Stimulated activated CD8-positive, alpha-beta memory T cell treated with anti-CD3 and anti-CD28 coated beads, Interleukin-15, amount 100 ng/mL, for 1 hour (primary cell): ENCODE measurements around the gene LRRC41.
"Not testable (repeated sequence)": the region's sequence is repeated elsewhere in the genome, so short reads cannot be mapped to it uniquely, and the experiment has no call there.

ENCODE experiments used
- DNase-seq: peaks from one replicate; pipeline ENCODE4 v3.0.0-alpha.2; 2020; ENCODE audit warnings: low read depth

Gene LRRC41

DNA sequence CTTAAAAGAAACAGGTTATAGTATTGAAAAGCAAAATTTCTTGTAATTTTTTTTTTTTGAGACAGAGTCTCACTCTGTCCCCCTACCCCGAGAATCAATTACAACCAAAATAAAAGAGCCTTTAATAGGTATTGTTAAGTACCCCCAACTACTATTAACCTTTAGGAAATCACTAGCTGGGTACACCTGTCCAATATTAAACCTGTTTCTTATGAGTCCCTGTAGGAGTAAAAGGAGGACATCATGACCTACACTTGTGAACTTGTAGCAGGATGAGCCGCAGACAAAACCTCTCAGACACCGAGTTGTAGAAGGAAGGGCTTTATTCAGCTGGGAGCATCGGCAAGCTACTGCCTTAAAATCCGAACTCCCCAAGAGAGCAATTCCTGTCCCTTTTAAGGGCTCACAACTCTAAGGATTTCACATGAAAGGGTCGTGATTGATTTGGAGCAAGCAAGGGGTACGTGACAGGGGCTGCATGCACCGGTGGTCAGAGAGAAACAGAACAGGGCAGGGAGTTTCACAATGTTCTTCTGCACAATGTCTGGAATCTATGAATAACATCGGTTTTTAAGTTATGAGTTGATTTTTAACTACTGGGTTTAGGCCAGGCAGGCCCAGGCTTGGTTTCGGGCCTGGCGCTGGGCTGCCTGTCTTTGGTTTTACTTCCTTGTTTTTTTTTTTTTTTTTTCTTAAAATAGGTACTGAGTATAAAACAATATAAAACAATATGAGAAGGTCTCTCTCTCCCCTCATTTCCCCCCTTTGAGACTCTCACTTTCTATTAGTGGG lies 22.1 kb upstream of the LRRC41 start:
- not testable (repeated sequence) for DNase-seq

DNA sequence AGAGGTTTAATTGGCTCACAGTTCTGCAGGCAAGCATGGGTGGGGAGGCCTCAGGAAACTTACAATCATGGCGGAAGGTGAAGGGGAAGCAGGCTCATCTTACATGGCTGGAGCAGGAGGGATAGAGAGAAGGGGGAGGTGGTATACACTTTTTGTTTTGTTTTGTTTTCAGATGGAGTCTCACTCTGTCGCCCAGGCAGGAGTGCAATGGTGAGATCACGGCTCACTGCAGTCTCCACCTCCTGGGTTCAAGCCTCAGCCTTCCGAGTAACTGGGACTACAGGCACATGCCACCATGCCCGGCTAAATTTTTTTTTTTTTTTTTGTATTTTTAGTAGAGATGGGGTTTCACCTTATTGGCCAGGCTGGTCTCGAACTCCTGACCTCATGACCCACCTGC lies 18.8 kb upstream of the LRRC41 start:
- DNase-seq = not testable (repeated sequence)

DNA sequence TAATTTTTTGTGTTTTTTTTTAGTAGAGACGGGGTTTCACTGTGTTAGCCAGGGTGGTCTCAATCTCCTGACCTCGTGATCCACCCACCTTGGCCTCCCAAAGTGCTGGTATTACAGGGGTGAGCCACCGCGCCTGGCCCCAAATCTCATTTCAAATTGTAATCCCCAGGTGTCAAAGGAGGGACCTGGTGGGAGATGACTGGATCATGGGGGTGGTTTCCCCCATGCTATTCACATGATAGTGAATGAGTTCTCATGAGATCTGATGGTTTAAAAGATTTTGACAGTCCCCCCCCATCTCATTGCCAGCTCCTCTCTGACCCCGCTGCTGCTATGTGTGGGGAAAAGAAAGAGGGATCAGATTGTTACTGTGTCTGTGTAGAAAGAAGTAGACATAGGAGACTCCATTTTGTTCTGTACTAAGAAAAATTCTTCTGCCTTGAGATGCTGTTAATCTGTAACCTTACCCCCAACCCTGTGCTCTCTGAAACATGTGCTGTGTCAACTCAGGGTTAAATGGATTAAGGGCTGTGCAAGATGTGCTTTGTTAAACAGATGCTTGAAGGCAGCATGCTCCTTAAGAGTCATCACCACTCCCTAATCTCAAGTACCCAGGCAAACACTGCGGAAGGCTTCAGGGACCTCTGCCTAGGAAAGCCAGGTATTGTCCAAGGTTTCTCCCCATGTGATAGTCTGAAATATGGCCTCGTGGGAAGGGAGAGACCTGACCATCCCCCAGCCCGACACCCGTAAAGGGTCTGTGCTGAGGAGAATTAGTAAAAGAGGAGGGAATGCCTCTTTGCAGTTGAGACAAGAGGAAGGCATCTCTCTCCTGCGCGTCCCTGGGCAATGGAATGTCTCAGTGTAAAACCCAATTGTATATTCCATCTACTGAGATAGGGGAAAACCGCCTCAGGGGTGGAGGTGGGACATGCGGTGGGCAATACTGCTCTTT lies 16.8 kb upstream of the LRRC41 start:
- DNase-seq = not testable (repeated sequence)

DNA sequence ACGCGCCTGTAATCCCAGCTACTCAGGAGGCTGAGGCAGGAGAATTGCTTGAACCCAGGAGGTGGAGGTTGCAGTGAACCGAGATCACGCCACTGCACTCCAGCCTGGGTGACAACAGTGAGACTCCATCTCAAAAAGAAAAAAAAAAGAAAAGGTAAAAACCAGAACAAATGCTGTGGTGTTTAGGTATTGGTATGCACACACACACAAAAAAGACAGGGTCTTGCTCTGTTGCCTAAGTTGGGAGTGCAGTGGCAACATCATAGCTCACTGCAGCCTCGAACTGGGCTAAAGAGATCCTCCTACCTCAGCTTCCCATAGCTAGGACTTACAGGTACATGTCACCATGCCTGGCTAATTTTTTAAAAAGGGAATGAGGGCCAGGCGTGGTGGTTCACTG lies 15.9 kb upstream of the LRRC41 start:
- not testable (repeated sequence) for DNase-seq

DNA sequence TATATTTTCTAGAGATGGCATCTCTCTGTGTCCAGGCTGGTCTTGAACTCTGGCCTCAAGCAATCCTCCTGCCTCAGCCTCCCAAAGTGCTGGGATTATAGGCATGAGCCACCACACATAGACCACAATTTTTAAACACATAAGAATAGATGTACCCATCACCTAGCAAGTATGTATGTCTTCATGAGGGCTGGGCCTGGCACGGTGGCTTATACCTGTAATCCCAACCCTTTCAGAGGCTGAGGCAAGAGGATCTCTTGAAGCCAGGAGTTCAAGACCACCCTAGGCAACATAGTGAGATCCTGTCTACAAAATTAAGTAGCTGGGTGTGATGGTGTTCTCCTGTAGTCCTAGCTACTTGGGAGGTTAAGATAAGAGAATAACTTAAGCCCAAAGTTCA lies 13.9 kb upstream of the LRRC41 start:
- DNase-seq = no peak

DNA sequence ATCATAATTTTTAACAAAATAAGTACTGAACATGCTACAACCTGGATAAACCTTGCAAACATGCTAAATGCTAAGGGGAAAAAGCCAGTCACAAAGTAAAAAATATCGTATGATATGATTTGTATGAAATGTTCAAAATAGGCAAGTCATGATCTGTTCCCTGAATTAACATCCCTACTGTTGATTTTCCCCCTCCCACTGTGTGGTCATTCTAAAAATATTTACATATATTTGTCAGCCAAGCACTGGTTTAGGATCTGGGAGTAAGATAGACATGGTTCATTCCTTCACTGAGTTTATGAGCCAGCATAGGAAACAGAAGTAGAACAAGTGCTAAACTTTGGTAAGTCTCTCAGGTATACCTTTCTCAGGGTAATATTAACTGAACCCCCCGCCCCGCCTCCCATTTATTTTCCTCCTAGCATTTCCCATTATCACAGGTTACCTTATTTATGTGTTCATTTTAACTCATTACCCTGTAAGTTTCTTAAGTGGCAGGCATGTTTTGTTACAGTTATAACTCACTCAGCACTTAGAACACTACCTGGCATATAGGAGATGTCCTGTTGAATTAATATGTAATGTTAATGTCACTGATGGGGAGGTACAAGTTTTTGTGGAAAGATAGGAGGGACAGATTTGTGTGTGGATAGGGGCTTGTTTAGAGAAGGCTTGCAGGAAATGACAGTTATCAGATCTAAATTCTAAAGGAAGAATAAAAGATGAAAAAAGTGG lies 12.4 kb upstream of the LRRC41 start:
- DNase-seq = no peak

DNA sequence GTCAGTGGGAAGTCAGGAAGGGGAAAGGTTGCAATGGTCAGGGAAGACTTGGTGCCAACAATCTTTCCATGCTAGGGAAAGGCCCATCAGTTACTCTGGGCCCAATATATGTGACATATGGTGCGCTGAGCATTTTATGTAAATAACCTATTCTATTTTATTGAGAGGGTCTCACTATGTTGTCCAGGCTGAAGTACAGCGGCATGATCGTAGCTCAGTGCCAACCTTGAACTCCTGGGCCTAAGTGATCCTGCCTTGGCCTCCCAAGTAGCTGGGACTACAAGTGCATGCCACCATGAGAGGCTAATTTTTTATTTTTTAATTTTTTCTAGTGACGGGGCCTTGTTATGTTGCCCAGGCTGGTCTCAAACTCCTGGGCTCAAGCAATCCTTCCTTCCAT lies 6.9 kb upstream of the LRRC41 start:
- DNase-seq = no peak

DNA sequence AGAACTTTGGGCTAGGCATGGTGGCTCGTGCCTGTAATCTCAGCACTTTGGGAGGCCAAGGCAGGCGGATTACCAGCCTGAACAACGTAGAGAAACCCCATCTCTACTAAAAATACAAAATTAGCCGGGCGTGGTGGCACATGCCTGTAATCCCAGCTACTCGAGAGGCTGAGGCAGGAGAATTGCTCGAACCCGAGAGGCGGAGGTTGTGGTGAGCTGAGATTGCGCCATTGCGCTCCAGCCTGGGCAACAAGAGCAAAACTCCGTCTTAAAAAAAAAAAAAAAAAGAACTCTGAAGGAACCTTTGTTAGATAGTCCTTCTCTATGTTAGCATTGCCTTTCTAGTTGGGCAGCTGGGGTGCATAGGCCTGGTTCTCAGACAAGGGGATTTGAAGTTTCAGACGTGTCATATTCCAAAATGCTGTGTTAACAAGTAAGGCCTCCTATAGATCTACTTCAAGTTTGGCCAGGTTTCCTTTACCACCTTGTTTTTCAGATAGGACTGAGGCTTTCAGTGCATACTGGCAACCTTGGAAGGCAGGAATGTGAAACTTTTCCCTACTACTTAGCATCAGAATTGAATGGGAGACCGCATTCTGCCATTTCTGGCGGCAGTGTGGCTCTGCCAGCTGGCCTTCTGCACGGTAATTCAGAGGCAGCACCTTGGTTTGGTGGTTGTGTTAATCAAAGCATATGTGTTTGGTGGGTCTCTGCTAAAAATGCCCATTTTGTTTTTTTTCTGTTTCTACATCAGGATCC lies 6.2 kb upstream of the LRRC41 start:
- DNase-seq = no peak

DNA sequence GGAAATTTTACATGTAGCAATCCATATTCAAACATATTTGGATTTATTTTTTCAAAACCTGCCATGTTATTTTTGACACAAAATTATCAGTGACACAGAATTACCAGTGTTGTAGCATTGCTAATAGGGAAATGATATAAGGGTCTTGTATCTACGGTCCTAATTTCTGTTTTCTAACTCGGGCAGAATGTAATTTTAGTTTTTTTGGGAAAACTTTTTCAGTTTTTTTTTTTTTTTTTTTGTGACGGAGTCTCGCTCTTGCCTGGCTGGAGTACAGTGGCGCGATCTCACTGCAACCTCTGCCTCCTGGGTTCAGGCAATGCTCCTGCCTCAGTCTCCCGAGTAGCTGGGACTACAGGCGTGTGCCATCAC lies 2.7 kb upstream of the LRRC41 start:
- DNase-seq = no peak

DNA sequence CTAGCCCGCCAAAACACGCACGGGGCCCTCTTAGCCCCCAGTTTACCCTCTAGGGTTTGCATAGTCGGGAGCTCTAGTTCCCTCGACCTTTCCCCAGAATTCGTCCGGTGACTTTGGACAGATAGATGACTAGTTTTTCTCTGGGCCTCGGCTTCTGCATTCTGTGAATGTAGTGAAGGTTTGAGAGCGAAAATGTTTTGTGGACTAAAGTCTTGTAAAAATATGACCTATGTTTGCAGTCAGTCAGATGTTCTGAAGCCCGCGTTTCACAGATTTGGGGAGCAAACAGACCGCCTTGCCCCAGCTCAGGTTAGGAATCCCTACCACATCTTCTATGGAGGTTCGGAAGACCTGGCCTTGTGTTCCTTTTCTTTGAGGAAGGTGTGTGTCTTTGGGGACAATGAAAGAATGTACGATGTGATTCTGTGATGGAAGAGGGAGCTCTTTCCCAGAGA lies 483 bp upstream of the LRRC41 start:
- DNase-seq = no peak

DNA sequence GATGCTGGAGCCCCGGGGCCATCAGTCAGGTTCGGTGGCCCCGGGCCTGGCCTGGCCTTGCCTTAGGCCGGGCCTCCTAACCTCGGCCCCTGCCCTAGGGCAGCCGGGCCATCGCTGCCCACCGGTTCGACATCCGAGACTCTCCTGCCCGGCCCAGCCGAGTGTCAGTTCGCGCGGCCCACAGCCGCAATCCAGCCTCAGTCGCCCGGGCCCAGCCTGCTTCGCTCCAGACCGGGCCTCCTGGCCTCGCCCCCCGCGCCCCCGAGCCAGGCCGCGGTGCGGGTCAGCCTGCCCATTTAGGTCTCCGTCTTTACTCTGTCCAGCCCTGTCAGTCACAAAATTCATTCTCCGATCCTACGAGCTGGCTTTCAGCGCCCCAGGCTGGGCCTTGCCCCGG lies 777 bp downstream of the LRRC41 start:
- DNase-seq = no peak

DNA sequence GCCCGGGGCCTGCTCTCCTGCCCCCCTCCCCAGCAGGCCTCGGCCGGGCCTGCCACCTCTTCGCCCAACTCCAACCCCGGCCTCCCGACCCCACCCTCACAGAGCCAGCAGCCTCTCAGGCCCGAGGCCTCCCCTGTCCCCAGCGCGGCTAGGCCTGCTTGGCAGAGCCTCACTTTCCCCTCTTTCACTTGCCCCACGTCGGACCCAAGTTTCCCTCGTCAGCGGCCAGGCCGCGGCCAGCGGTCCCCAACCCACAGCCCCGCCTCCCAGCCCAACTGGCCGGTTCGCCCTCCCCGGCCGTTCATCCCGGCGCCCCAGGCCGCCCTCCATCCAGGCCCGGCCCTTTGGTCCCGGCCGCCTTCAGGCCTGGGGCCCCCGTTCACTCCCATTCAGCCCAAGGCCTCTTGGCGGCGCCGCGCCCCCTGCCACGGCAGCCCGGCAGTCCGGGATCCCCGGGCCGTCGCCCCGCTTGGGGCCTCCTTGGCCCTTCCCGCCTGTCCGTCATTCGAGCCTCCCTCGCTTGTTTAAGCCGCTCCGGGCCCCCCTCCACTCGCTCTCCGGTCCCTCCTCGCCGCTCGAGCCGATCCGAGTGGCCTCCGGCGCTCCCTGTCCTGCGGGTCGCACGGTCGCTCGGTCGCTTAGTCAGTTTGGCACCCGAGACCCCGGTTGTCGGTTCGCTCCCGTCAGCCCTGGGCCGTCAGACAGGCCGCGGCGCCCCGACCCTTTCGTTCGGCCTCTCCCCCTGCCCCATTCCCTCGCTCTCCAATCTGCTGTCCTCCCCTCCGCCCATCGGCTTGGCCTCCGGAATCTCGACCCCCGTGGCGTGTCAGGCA lies 1.4 kb downstream of the LRRC41 start:
- peak; percentile 16 for DNase-seq

DNA sequence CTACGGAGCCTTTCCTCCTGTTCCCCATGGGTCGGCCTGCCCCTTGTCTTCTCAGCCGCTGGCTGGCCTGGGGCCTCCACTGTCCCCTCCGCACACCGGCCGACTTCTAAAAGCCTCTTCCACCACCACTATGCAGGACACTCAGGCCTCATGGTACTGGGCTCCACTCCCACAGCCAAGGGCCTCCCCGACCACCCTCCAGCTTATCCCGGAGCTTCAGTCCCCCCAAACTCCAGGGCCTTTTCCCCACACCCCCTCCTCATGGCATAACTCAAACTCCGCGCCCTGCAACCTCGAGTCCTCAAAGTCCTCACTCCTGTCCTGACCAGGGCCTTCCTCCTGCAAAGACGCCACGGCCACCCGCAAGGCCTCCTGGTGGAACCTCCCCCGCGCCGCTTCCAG lies 2.0 kb downstream of the LRRC41 start:
- no peak for DNase-seq

DNA sequence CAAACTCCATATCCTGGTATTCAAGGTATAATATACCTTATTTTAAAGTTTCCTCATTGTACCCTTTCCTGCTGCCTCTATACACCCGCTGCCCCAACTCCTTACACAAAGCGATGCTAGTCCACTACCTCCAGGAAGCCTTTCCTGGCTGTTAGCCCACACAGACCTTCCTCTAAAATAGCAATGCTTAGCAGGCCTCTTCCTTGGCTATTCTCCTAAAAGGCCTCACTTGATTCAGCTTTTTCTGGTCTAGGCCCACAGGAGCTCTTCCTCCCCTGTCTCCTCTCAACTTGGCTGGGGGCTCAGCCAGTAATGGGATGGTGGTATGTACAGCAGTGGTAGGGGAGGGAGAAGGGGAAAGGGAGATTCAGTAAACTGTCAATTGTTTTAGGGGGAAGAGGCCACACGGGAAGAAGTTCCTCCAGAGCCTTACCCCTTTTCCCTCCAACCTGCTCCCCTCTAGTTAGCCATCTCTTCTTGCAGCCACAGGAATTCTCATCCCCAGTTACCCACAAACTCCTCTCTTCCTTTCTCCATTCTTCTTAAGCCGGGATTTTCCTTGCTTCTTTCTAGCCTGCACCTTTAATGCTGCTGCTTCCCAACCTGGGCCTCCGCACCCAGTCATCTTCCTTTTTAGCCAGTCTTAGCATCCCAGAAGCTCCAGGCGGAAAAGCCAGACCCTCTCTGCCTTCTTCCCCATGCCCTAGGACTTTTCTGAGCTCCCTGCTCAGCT lies 2.6 kb downstream of the LRRC41 start:
- DNase-seq = no peak

DNA sequence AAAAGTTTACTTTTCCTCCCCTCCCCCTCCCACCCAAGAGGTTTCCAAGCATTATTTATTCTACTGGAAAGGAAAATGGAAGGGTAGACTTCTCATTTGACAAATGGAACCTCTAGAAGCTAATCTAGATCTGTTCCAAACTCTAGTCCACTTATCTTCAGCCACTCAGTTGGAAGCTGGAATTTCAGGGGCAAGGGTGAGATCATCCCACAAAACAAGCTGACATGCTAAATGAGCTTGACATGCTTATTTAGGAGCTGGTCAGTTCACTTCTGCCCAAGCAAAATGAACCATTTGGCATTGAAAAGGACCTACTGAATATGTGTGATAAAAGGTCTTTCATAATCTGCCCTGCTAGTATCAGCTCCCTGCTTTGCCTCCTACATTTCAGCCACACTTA lies 5.0 kb downstream of the LRRC41 start:
- DNase-seq = no peak

DNA sequence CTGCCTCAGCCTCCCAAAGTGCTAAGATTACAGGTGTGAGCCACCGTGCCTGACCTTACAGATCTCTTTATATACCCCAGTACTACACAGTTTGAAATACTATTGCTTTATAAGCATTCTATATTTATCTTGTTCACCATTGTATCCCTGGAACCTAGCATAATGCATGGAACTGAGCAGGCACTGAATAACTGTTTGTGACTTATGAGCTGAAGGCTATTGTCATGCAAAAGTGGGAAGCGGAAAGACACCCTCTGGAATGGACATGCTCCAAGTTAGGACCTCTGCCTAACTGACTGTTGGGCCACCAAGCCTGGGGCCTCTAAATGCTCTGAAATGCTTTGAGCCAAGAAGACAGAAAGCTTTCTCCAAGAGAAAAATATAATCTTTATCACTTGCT lies 8.1 kb downstream of the LRRC41 start:
- no peak for DNase-seq

DNA sequence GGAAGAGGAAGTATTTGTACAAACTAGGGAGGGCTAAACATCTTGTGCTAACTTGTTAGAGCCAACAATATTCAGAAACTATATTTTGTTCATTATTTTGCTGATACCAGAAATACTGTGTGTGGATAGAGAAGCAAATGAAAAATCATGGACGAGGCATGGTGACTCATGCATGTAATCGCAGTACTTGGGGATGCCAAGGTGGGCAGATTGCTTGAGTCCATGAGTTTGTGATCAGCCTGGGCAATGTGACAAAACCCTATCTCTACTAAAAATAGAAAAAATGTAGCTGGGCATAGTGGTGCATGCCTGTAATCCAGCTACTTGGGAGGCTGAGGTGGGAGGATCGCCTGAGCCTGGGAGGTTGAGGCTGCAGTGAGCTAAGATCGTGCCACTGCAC lies 13.4 kb downstream of the LRRC41 start:
- no peak for DNase-seq

DNA sequence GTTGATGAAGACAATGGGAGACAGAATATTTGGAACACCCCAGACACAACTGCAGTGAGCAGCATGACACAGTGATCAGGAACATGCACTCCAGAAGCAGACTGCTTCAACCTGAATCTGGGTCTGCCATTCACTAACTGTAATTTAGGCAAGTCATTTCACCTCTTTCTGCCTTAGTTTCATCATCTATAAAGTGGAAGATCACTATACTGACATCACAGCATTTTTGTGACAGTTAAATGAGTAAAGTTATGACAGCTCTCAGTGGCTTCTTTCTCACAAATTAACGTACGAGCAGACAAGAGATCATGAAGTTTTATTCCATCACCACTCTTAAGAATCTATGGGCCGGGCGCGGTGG lies 14.3 kb downstream of the LRRC41 start:
- DNase-seq = no peak

DNA sequence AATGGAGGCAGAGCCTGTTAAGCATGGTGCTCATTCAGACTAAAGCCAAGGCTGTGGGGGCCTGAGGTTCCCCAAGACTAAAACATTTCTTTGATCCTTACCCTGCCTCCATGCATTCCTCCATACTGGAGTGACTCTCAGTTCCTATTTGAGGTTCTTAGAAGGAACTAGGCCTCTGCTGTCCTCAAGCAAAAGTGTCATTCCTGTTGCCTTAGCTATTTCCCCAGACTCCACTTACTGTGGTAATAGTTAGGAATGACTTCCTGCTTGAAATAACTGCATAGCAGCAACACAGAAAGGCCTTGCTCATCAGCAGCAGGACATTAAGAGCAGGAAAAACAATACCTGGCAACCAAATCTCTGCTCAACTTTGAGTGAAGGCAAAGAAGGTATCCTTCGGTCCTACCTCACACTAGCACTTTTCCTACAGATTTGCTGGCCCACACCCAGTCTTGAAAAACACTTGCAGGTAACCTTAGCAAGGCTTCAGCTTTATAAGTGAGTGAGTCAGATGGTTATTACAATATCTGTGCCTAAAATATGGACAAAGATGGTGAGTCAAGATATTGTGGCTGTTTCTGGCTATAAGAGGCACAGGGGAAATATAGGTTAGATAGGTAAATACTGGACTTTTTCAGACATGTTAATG lies 14.8 kb downstream of the LRRC41 start:
- DNase-seq = no peak
